Liver (tissue), 9 donors: ENCODE results near the gene TAPBPL. TPM values are rescaled to one million over a fixed set of nuclear protein-coding genes. Genes with fewer than 3 reads are reported as not detected.

Experiments used
- DNase-seq: peaks from one replicate; pipeline ENCODE4 v3.0.0-alpha.2; 2017; ENCODE audit warnings: low spot score
- H3K27ac ChIP-seq, 2 donors: one replicate each; pipeline ENCODE4 v1.7.0; 2013; ENCODE audit warnings: inconsistent platforms in 2 of 2, low read length in 2 of 2, control low read depth in 1 of 2, low read depth in 1 of 2, mild to moderate bottlenecking in 1 of 2
- H3K27me3 ChIP-seq, 4 donors: one replicate each; pipeline versions ENCODE4 v1.6.1 to v1.7.0; 2013; ENCODE audit warnings: low read length in 3 of 4, inconsistent platforms in 1 of 4, mild to moderate bottlenecking in 1 of 4, moderate library complexity in 1 of 4; ENCODE audit not compliant: control insufficient read depth in 4 of 4, insufficient read depth in 4 of 4
- H3K36me3 ChIP-seq, 4 donors: one replicate each; pipeline versions ENCODE4 v1.6.1 to v1.7.0; 2013; ENCODE audit warnings: low read length in 3 of 4, mild to moderate bottlenecking in 3 of 4, low read depth in 1 of 4, moderate library complexity in 1 of 4; ENCODE audit not compliant: control insufficient read depth in 4 of 4, insufficient read depth in 3 of 4
- H3K4me1 ChIP-seq, 4 donors: one replicate each; pipeline versions ENCODE4 v1.6.1 to v1.7.0; 2013; ENCODE audit warnings: low read length in 3 of 4, mild to moderate bottlenecking in 3 of 4, moderate library complexity in 1 of 4; ENCODE audit not compliant: control insufficient read depth in 4 of 4, insufficient read depth in 4 of 4
- H3K4me3 ChIP-seq, 3 donors: one replicate each; pipeline versions ENCODE4 v1.6.1 to v1.7.0; 2013; ENCODE audit warnings: low read length in 3 of 3, control low read depth in 1 of 3, low read depth in 1 of 3, mild to moderate bottlenecking in 1 of 3
- H3K9ac ChIP-seq, 2 donors: one replicate each; pipeline ENCODE4 v1.7.0; 2013; ENCODE audit warnings: low read length in 2 of 2, mild to moderate bottlenecking in 2 of 2, moderate library complexity in 2 of 2, control low read depth in 1 of 2, low read depth in 1 of 2
- H3K9me3 ChIP-seq, 4 donors: one replicate each; pipeline versions ENCODE4 v1.6.1 to v1.7.0; 2013; ENCODE audit warnings: low read length in 3 of 4; ENCODE audit not compliant: control insufficient read depth in 4 of 4
- EGR1 ChIP-seq, 2 donors: IDR thresholded peaks; 2 replicates each; pipeline ENCODE4 v1.6.1; 2016 to 2018; ENCODE audit warnings: antibody characterized with exemption in 2 of 2, low read depth in 2 of 2
- FOXA1 ChIP-seq: IDR thresholded peaks from 2 replicates; pipeline ENCODE4 v1.6.1; 2016; ENCODE audit warnings: antibody characterized with exemption
- GABPA ChIP-seq, 2 donors: IDR thresholded peaks in 1 of 2; conservative IDR thresholded peaks in 1 of 2; 2 replicates each; pipeline ENCODE4 v1.6.1; 2016; ENCODE audit warnings: antibody characterized with exemption in 2 of 2, mild to moderate bottlenecking in 1 of 2, moderate library complexity in 1 of 2
- HNF4G ChIP-seq: IDR thresholded peaks from 2 replicates; pipeline ENCODE4 v1.6.1; 2016; ENCODE audit warnings: antibody characterized with exemption
- JUND ChIP-seq, 2 donors: IDR thresholded peaks; 2 replicates each; pipeline ENCODE4 v1.6.1; 2016; ENCODE audit warnings: antibody characterized with exemption in 2 of 2
- NR2F2 ChIP-seq: IDR thresholded peaks from 2 replicates; pipeline ENCODE4 v1.6.1; 2016; ENCODE audit warnings: antibody characterized with exemption
- TAF1 ChIP-seq: conservative IDR thresholded peaks from 2 replicates; pipeline ENCODE4 v1.6.1; 2016; ENCODE audit warnings: antibody characterized with exemption, mild to moderate bottlenecking
- WGBS: extraction: QIAGEN DNeasy Blood & Tissue Kit; methylation state at CpG from one replicate; pipeline ENCODE4 v1.1.7; 2013; 5-methylcytosine and 5-hydroxymethylcytosine counted together
- polyA plus RNA-seq, 2 donors: library from polyadenylated mRNA; stranded (reverse) in 1 of 2; unstranded in 1 of 2; fragments of 200-250 nt in 1 of 2; fragments of >200 nt in 1 of 2; fragmentation: Nextera tagmentation in 1 of 2; extraction: Ambion mirVana in 1 of 2; gene quantifications; one replicate each; pipeline versions ENCODE4 v1.2.1 to v1.2.3, GENCODE V29; 2013 to 2015
- total RNA-seq, 2 donors: library from RNA; depleted of rRNA; stranded (reverse); fragments of >200 nt; gene quantifications; one replicate each; pipeline ENCODE4 v1.2.3, GENCODE V29; 2014
- TF ChIP-seq, protein P1 (sequence below): fragments of 150-350 bp; IDR thresholded peaks from 2 replicates; pipeline ENCODE4 v1.5.1; 2017; ENCODE audit warnings: improper control_type of control experiment, low read depth, low read length; ENCODE audit not compliant: missing input control
- TF ChIP-seq, protein P2 (sequence below): IDR thresholded peaks from 2 replicates; pipeline ENCODE4 v1.6.1; 2016; ENCODE audit warnings: antibody characterized with exemption
- TF ChIP-seq, protein P3 (sequence below): IDR thresholded peaks from 2 replicates; pipeline ENCODE4 v1.6.1; 2016; ENCODE audit warnings: antibody characterized with exemption
- donor health status: healthy.
- donor health status: healthy.
- donor health status: healthy.
- donor health status: healthy.
- donor health status: healthy.

Gene TAPBPL
- total and polyA plus RNA-seq, 4 donors: 9.5 to 32.9 (median 19.0) TPM

DNA sequence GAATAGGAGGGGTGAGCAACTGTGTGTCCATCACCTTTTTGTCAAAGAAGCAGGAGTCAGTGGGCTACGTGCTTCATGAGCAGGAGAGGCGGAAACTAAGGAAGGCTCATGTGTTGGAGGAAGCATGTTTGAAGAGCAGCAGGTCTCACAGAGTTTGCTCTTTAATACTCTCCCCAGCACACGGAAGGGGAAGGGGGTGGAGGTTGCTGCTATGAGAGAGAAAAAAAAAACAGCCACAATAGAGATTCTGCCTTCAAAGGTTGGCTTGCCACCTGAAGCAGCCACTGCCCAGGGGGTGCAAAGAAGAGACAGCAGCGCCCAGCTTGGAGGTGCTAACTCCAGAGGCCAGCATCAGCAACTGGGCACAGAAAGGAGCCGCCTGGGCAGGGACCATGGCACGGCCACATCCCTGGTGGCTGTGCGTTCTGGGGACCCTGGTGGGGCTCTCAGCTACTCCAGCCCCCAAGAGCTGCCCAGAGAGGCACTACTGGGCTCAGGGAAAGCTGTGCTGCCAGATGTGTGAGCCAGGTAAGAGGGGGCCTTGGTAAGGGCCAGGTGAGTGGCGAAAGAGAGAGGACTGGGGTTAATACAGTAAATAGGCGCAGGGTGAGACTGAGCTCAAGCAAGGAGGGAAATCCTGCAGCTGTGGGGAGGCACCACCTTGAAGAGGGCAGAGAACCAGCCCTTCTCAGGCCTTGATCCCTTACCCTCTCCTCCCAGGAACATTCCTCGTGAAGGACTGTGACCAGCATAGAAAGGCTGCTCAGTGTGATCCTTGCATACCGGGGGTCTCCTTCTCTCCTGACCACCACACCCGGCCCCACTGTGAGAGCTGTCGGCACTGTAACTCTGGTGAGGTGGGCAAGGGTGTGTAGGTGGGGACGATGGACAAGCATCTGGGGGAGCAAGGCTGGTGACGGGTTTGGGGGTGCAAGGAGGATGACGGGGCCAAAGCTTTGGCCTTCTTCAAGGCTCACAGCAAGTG lies 6.8 kb upstream of the TAPBPL start, which contains the start of gene CD27:
TSS of gene CD27 (plus strand) at position 252 of the 985 bp plus-strand sequence. CDS start at position 393, 141 bp downstream.
- H3K36me3 ChIP-seq: peaks cover 2 to 11% (median 4%) of the 10 kb centered on the region in 4 donors
- TF ChIP-seq, protein P1, sequence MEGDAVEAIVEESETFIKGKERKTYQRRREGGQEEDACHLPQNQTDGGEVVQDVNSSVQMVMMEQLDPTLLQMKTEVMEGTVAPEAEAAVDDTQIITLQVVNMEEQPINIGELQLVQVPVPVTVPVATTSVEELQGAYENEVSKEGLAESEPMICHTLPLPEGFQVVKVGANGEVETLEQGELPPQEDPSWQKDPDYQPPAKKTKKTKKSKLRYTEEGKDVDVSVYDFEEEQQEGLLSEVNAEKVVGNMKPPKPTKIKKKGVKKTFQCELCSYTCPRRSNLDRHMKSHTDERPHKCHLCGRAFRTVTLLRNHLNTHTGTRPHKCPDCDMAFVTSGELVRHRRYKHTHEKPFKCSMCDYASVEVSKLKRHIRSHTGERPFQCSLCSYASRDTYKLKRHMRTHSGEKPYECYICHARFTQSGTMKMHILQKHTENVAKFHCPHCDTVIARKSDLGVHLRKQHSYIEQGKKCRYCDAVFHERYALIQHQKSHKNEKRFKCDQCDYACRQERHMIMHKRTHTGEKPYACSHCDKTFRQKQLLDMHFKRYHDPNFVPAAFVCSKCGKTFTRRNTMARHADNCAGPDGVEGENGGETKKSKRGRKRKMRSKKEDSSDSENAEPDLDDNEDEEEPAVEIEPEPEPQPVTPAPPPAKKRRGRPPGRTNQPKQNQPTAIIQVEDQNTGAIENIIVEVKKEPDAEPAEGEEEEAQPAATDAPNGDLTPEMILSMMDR: no peak
- TF ChIP-seq EGR1 (IDR thresholded peaks at IDR 0.05; ENCODE audit: low read depth in 2 of 2) (no peak), FOXA1 (no peak), JUND (IDR thresholded peaks at IDR 0.05) (no peak), GABPA (IDR thresholded peaks at IDR 0.05 in 1 of 2, conservative IDR thresholded peaks at IDR 0.05 in 1 of 2) (no peak), TAF1 (no peak)
- TF ChIP-seq, protein P2, sequence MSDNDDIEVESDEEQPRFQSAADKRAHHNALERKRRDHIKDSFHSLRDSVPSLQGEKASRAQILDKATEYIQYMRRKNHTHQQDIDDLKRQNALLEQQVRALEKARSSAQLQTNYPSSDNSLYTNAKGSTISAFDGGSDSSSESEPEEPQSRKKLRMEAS: no peak
- TF ChIP-seq, protein P3, sequence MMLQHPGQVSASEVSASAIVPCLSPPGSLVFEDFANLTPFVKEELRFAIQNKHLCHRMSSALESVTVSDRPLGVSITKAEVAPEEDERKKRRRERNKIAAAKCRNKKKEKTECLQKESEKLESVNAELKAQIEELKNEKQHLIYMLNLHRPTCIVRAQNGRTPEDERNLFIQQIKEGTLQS: no peak
- 89% methylated on average over 16 of the region's 16 CpGs for WGBS
- peaks cover 0 to under 1% (median under 1%) of the 10 kb centered on the region in 4 donors for H3K4me1 ChIP-seq
- no peaks in the 10 kb centered on the region for H3K9me3 ChIP-seq
- peak within 1 kb of the TSS in 1 of 2 donors; percentile 12 for H3K27ac ChIP-seq
- no peak within 1 kb of the TSS for H3K4me3 ChIP-seq
- no peaks in the 10 kb centered on the region for H3K27me3 ChIP-seq
- DNase-seq: no peak
- no peak within 1 kb of the TSS for H3K9ac ChIP-seq

DNA sequence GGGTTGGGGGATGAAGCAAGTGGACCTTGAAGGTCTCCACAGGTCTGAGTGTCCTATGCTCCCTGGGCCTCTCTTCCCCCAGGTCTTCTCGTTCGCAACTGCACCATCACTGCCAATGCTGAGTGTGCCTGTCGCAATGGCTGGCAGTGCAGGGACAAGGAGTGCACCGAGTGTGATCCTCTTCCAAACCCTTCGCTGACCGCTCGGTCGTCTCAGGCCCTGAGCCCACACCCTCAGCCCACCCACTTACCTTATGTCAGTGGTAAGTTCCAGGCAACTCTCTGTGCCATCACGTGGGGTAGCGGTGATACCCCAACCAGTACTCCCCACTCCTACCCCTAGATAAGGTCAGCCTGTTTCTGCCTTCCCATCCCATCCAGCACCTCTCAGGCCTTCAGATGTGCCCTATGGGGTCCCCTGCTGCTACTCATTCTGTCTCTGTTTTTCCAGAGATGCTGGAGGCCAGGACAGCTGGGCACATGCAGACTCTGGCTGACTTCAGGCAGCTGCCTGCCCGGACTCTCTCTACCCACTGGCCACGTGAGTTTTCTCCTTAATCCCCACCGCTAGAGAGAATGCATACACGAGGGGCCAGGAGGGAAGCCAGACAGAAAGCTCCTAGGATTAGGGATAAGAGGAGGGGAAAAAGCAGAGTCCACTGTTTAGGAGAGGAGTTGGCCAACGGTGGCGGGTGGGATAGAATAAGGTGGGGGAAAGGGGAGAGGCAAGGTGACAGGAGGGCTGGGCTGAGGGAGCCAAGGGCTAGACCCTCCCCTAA lies 1.6 kb upstream of the TAPBPL start:
- no peaks in the 10 kb centered on the region for H3K27me3 ChIP-seq
- peak overlapping the region in 1 of 3 donors; percentile 74 for H3K4me3 ChIP-seq
- no peak overlapping the region for H3K9ac ChIP-seq
- H3K27ac ChIP-seq: no peak overlapping the region
- H3K36me3 ChIP-seq: peaks cover 2 to 14% (median 11%) of the 10 kb centered on the region in 4 donors
- no peaks in the 10 kb centered on the region for H3K9me3 ChIP-seq
- TF ChIP-seq NR2F2: no peak
- TF ChIP-seq HNF4G: no peak
- TF ChIP-seq, protein P1: no peak
- DNase-seq: no peak
- peaks cover 8 to 26% (median 17%) of the 10 kb centered on the region in 4 donors for H3K4me1 ChIP-seq
- 86% methylated on average over 16 of the region's 16 CpGs for WGBS
